GM10266 (cell line): ENCODE measurements around the gene BTBD7.

ENCODE experiments used
- DNase-seq: peaks from one replicate; pipeline ENCODE4 v3.0.0; 2012; ENCODE audit errors: extremely low spot score
- TF ChIP-seq, protein P1 (sequence below): IDR thresholded peaks from 2 replicates; pipeline ENCODE4 v1.5.1; 2012; ENCODE audit warnings: mild to moderate bottlenecking, low read depth; ENCODE audit not compliant: control insufficient read depth, insufficient read depth; ENCODE audit errors: missing control alignments

Gene BTBD7

DNA sequence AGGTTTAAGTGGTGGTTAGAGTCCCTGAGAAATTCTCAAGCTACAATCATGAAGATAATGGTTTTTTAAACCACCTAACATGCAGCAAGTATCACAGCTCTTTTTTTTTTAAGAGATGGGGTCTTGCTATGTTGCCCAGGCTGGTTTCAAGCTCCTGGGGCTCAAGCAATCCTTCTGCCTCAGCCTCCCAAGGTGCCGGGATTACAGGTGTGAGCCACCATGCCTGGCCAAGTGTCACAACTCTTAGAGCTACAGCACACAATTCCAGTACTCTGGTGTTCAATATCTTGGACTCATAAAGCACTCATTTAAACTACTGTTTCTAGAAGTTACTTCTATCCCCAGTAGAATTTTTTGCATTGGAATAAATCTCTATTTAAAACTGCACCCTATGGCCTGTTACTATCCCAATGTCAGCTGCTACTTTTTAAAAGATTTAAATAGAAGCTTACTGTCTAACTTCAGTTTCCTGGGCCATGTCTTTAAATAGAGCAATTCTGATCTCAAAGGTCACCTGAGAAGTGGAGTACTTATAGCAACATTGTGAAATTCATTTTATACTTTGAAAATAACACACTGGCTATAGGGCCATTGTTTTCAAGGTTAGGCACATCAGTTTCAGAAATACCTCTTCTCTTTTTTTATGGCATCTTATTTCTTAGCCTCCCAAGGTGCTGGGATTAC lies 137.4 kb downstream of the BTBD7 start:
- DNase-seq, result no peak
- TF ChIP-seq, protein P1, sequence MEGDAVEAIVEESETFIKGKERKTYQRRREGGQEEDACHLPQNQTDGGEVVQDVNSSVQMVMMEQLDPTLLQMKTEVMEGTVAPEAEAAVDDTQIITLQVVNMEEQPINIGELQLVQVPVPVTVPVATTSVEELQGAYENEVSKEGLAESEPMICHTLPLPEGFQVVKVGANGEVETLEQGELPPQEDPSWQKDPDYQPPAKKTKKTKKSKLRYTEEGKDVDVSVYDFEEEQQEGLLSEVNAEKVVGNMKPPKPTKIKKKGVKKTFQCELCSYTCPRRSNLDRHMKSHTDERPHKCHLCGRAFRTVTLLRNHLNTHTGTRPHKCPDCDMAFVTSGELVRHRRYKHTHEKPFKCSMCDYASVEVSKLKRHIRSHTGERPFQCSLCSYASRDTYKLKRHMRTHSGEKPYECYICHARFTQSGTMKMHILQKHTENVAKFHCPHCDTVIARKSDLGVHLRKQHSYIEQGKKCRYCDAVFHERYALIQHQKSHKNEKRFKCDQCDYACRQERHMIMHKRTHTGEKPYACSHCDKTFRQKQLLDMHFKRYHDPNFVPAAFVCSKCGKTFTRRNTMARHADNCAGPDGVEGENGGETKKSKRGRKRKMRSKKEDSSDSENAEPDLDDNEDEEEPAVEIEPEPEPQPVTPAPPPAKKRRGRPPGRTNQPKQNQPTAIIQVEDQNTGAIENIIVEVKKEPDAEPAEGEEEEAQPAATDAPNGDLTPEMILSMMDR, result no peak
